ENCODE data around the gene SLC16A10. TPM values are rescaled to one million over a fixed set of nuclear protein-coding genes. Genes with fewer than 3 reads are reported as not detected.
A peak's percentile ranks its signal among the peaks of the same experiment; 100 is the strongest.

Gene SLC16A10, protein sequence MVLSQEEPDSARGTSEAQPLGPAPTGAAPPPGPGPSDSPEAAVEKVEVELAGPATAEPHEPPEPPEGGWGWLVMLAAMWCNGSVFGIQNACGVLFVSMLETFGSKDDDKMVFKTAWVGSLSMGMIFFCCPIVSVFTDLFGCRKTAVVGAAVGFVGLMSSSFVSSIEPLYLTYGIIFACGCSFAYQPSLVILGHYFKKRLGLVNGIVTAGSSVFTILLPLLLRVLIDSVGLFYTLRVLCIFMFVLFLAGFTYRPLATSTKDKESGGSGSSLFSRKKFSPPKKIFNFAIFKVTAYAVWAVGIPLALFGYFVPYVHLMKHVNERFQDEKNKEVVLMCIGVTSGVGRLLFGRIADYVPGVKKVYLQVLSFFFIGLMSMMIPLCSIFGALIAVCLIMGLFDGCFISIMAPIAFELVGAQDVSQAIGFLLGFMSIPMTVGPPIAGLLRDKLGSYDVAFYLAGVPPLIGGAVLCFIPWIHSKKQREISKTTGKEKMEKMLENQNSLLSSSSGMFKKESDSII
- not detected in 2 replicates for total RNA-seq

GRCh38 chr6:111087106-111087835, at the start of gene SLC16A10:
SLC16A10 (plus strand) TSS chr6:111087503; CDS start chr6:111087753, 250 bp downstream.
- peak; percentile 10 for DNase-seq (ENCODE audit: low read depth)
- H3K4me3 ChIP-seq (ENCODE audit: low read depth, low read length), result peak within 1 kb of the TSS; percentile 52
- TF ChIP-seq, protein P1, sequence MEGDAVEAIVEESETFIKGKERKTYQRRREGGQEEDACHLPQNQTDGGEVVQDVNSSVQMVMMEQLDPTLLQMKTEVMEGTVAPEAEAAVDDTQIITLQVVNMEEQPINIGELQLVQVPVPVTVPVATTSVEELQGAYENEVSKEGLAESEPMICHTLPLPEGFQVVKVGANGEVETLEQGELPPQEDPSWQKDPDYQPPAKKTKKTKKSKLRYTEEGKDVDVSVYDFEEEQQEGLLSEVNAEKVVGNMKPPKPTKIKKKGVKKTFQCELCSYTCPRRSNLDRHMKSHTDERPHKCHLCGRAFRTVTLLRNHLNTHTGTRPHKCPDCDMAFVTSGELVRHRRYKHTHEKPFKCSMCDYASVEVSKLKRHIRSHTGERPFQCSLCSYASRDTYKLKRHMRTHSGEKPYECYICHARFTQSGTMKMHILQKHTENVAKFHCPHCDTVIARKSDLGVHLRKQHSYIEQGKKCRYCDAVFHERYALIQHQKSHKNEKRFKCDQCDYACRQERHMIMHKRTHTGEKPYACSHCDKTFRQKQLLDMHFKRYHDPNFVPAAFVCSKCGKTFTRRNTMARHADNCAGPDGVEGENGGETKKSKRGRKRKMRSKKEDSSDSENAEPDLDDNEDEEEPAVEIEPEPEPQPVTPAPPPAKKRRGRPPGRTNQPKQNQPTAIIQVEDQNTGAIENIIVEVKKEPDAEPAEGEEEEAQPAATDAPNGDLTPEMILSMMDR (IDR thresholded peaks at IDR 0.05; ENCODE audit: insufficient read depth, low read depth, low read length), result no peak

DNA sequence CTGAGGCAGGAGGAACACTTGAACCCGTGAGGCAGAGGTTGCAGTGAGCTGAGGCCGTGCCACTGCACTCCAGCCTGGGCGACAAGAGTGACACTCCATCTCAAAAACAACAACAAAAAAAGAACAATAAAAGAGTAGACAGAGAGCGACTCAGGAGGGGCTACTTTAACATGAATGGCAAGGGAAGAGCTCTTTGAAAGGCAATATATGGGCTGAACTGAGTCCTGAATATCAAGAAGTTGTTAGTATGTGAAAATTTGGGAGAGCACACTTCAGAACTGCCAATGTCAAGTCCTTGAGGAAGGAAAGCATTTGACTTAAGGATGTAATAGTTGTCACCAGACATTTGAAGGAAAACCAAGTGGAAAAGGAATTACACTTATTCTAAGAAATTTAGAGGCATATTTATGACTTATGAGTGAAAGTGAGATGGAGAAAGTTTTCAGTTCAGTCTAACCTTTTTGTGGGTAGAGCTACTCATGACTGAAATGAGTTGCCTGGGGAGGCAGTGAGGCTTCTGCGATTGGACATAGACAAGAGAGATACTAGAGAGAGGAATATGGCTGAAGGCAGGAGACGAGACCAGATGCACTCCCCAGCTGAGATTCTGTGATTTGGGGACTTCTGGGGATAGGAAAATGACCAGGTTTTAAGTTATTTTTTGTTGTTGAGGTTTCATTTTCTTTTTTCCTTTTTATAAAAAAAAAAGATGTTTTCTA, 48.6 kb upstream of the SLC16A10 start:
- no peak for DNase-seq (ENCODE audit: low read depth)
- H3K4me3 ChIP-seq (ENCODE audit: low read depth, low read length), result no peak overlapping the region
- TF ChIP-seq, protein P1 (IDR thresholded peaks at IDR 0.05; ENCODE audit: insufficient read depth, low read depth, low read length), result no peak

GRCh38 chr6:111041917-111042316, 45.4 kb upstream of the SLC16A10 start:
- DNase-seq (ENCODE audit: low read depth), result no peak
- TF ChIP-seq, protein P1 (IDR thresholded peaks at IDR 0.05; ENCODE audit: insufficient read depth, low read depth, low read length), result no peak
- H3K4me3 ChIP-seq (ENCODE audit: low read depth, low read length), result no peak overlapping the region

DNA sequence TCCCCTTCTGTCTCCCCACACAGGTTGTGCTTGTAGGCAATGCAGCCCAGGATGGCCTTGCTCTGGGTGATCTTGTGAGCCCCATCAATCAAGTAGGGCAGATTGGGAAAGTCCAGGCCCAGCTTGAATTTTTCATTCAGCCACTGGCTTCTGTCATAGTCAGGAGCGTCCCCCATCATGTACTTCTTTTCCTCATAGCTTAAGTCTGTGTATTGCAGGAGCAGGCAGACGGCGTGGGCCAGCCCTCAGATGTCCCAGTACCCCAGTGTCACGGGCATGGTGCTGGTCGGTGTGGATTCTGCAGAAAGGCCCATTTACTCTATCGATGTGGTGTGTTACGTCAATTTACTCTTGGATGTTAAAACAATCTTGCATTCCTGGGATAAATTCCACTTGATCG, 40.1 kb upstream of the SLC16A10 start:
- TF ChIP-seq, protein P1 (IDR thresholded peaks at IDR 0.05; ENCODE audit: insufficient read depth, low read depth, low read length), result no peak
- DNase-seq (ENCODE audit: low read depth), result no peak
- no peak overlapping the region for H3K4me3 ChIP-seq (ENCODE audit: low read depth, low read length)

DNA sequence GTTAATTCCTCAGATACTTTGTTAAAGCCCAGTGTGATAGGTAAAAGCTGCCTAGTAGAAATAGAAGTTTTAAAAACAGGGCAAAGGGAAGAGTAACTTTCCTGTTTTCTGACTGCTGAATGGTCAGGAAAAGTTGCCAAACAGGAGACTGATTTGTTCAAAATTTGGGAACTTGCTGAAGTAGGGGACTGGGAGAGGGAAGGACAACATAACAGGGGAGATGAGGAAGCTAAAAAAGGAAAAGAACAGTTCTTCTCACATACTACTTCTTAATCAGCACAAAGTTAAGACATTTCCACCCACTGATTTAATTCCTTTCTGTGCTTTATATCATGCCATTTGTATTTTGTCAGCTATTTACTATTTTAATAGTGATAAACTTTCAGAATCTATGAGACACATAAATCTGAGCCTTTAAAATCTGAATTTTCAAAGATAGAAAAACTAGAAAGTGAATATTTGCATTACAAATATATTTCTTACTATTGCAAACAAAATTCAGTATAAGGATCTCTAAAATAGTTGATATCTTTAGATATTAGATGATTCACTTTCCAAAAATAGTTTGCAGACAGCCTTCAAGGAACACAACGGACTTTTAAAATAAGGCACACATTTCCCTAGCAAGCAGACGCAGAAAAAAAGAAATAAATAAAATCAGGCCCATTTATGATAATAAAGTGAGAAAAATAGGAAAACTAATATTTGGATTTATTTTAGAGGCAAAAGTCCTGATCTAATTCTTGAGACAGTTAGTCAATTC, 36.9 kb upstream of the SLC16A10 start:
- H3K4me3 ChIP-seq (ENCODE audit: low read depth, low read length), result no peak overlapping the region
- DNase-seq (ENCODE audit: low read depth), result no peak
- TF ChIP-seq, protein P1 (IDR thresholded peaks at IDR 0.05; ENCODE audit: insufficient read depth, low read depth, low read length), result no peak

DNA sequence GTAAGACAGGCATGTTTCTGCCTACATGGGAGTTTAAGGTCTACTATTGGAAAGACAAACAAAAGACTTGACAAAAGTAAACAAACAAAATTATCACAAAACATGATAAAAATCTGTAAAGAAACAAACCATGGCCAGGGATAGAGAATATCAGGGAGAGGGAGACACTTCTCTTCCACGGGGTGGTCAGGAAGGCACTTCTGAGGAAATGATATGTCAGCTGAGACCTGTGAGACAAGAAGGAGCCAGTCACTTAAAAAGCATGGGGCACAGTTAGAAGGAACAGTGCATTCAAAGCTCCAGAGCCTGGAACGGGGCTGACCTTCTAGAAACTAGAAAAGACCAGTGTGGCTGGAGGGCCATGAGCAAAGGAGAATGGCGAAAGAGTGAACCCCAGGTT, 35.1 kb upstream of the SLC16A10 start:
- DNase-seq (ENCODE audit: low read depth), result no peak
- no peak overlapping the region for H3K4me3 ChIP-seq (ENCODE audit: low read depth, low read length)
- TF ChIP-seq, protein P1 (IDR thresholded peaks at IDR 0.05; ENCODE audit: insufficient read depth, low read depth, low read length), result no peak
